Measurements from ENCODE around the gene HSD11B1L.
A peak's percentile ranks its signal among the peaks of the same experiment; 100 is the strongest.

The HSD11B1L gene

GRCh38 chr19:5680437-5681368 is at the start of gene HSD11B1L, which contains the start of gene MICOS13:
Gene HSD11B1L (plus strand): TSS chr19:5681027. CDS start chr19:5684833, 3,806 bp downstream.
Gene MICOS13 (minus strand): TSS chr19:5680516. CDS start chr19:5680486, 30 bp downstream.
- DNase-seq (ENCODE audit: low read depth): peak; percentile 97

- no peak for DNase-seq (ENCODE audit: low read depth)
Measured at GRCh38 chr19:5631567-5632240, 49.1 kb upstream of the HSD11B1L start.

- no peak for DNase-seq (ENCODE audit: low read depth)
Measured at GRCh38 chr19:5632241-5632612, 48.6 kb upstream of the HSD11B1L start.

- DNase-seq (ENCODE audit: low read depth): no peak
Measured at GRCh38 chr19:5632657-5633056, 48.2 kb upstream of the HSD11B1L start.

GRCh38 chr19:5635427-5635826 is 45.4 kb upstream of the HSD11B1L start:
- no peak for DNase-seq (ENCODE audit: low read depth)

GRCh38 chr19:5637971-5638370 is 42.9 kb upstream of the HSD11B1L start:
- DNase-seq (ENCODE audit: low read depth): no peak

GRCh38 chr19:5641171-5641570 is 39.7 kb upstream of the HSD11B1L start:
- no peak for DNase-seq (ENCODE audit: low read depth)

- no peak for DNase-seq (ENCODE audit: low read depth)
Measured at GRCh38 chr19:5642204-5642603, 38.6 kb upstream of the HSD11B1L start.

- DNase-seq (ENCODE audit: low read depth): no peak
Measured at GRCh38 chr19:5643060-5643459, 37.8 kb upstream of the HSD11B1L start.

GRCh38 chr19:5644037-5644436 is 36.8 kb upstream of the HSD11B1L start:
- DNase-seq (ENCODE audit: low read depth): no peak

GRCh38 chr19:5645409-5645808 is 35.4 kb upstream of the HSD11B1L start:
- no peak for DNase-seq (ENCODE audit: low read depth)

GRCh38 chr19:5646703-5647102 is 34.1 kb upstream of the HSD11B1L start:
- DNase-seq (ENCODE audit: low read depth): no peak

GRCh38 chr19:5648464-5648863 is 32.4 kb upstream of the HSD11B1L start:
- DNase-seq (ENCODE audit: low read depth): no peak

GRCh38 chr19:5651361-5651760 is 29.5 kb upstream of the HSD11B1L start:
- DNase-seq (ENCODE audit: low read depth): no peak

GRCh38 chr19:5652261-5652660 is 28.6 kb upstream of the HSD11B1L start:
- DNase-seq (ENCODE audit: low read depth): no peak

GRCh38 chr19:5654931-5655330 is 25.9 kb upstream of the HSD11B1L start:
- DNase-seq (ENCODE audit: low read depth): no peak

GRCh38 chr19:5655412-5655811 is 25.4 kb upstream of the HSD11B1L start:
- no peak for DNase-seq (ENCODE audit: low read depth)

- no peak for DNase-seq (ENCODE audit: low read depth)
Measured at GRCh38 chr19:5661483-5661882, 19.3 kb upstream of the HSD11B1L start.

- no peak for DNase-seq (ENCODE audit: low read depth)
Measured at GRCh38 chr19:5663904-5664303, 16.9 kb upstream of the HSD11B1L start.

GRCh38 chr19:5664515-5664914 is 16.3 kb upstream of the HSD11B1L start:
- no peak for DNase-seq (ENCODE audit: low read depth)

- no peak for DNase-seq (ENCODE audit: low read depth)
Measured at GRCh38 chr19:5665781-5666513, 14.9 kb upstream of the HSD11B1L start.

GRCh38 chr19:5666921-5667610 is 13.8 kb upstream of the HSD11B1L start:
- DNase-seq (ENCODE audit: low read depth): no peak

All from activated T-helper 9 cell treated with anti-CD3 and anti-CD28 coated beads, Interleukin-2, amount 50 U/mL, for 16 hours (primary cell).